Esophagus muscularis mucosa (tissue), 4 donors: Measurements from ENCODE around the gene METAP1. TPM values are rescaled to one million over a fixed set of nuclear protein-coding genes. Genes with fewer than 3 reads are reported as not detected.

ENCODE experiments used
- DNase-seq: peaks from one replicate; pipeline ENCODE4 v3.0.0-alpha.2; 2017; ENCODE audit errors: extremely low spot score
- H3K27ac ChIP-seq, 4 donors: fragments of 200-600 bp; sonication (generic); replicated peaks in 1 of 4; 1 replicate in 3 of 4; 2 replicates in 1 of 4; pipeline ENCODE4 v1.5.1; 2016 to 2019; ENCODE audit warnings: mild to moderate bottlenecking in 1 of 4
- H3K27me3 ChIP-seq, 4 donors: fragments of 200-600 bp; sonication (generic); one replicate each; pipeline versions ENCODE4 v1.5.1 to v1.6.0; 2016 to 2019
- H3K36me3 ChIP-seq, 4 donors: fragments of 200-600 bp; sonication (generic); one replicate each; pipeline ENCODE4 v1.5.1; 2016 to 2019
- H3K4me1 ChIP-seq, 4 donors: fragments of 200-600 bp; sonication (generic); one replicate each; pipeline ENCODE4 v1.5.1; 2016 to 2019
- H3K4me3 ChIP-seq, 4 donors: fragments of 200-600 bp; sonication (generic); 1 replicate in 2 of 4; 2 replicates in 2 of 4; pipeline ENCODE4 v1.5.1; 2016 to 2019; ENCODE audit warnings: mild to moderate bottlenecking in 4 of 4, moderate library complexity in 1 of 4
- H3K9me3 ChIP-seq, 4 donors: fragments of 200-600 bp; sonication (generic); 1 replicate in 3 of 4; 2 replicates in 1 of 4; pipeline ENCODE4 v1.5.1; 2016 to 2019
- CTCF ChIP-seq, 3 experiments: fragments of 200-600 bp in 2 of 3; fragments of 450-650 bp in 1 of 3; sonication (generic) in 2 of 3; IDR thresholded peaks; one replicate each; pipeline ENCODE4 v1.5.1; 2017 to 2019; ENCODE audit warnings: antibody characterized with exemption in 3 of 3, mild to moderate bottlenecking in 2 of 3, moderate library complexity in 1 of 3
- EP300 ChIP-seq: sonication (generic); formaldehyde crosslinking; IDR thresholded peaks from one replicate; pipeline ENCODE4 v1.6.1; 2017; ENCODE audit warnings: antibody characterized with exemption
- POLR2A ChIP-seq: fragments of 450-650 bp; IDR thresholded peaks from one replicate; pipeline ENCODE4 v1.6.1; 2017; ENCODE audit warnings: antibody characterized with exemption, moderate library complexity, mild to moderate bottlenecking, low read depth
- POLR2AphosphoS5 ChIP-seq, 2 donors: sonication (generic); formaldehyde crosslinking; IDR thresholded peaks; one replicate each; pipeline ENCODE4 v1.6.1; 2017; ENCODE audit warnings: antibody characterized with exemption in 2 of 2
- WGBS: methylation state at CpG from one replicate; pipeline ENCODE4 v1.1.5; 2018; 5-methylcytosine and 5-hydroxymethylcytosine counted together
- intact Hi-C: fragments of 100-400 bp; cut with DNase I; formaldehyde crosslinking; loops from one replicate; pipeline ENCODE4 v1.15.1; 2023
- total RNA-seq, 4 donors: library from RNA; depleted of rRNA; stranded (reverse); fragments of >200 nt; gene quantifications; one replicate each; pipeline versions ENCODE4 v1.1.0 to v1.2.1, GENCODE V29; 2016

METAP1 gene
- 10 to 100 TPM; 38.4 to 58.1 (median 50.7) TPM for total RNA-seq

GRCh38 chr4:98995183-98996055 lies at the start of gene METAP1:
Gene METAP1 (plus strand): TSS chr4:98995721. CDS start chr4:98995754, 33 bp downstream.
- peaks cover 7 to 30% (median 28%) of the 10 kb centered on the region in 4 donors for H3K4me1 ChIP-seq
- intact Hi-C loops = loop anchor here (5.0 kb wide), 2 partner anchors 62 to 528 kb away; no protein-coding TSS in a partner anchor
- WGBS = 0% methylated on average over 6 of the region's 94 CpGs

DNA sequence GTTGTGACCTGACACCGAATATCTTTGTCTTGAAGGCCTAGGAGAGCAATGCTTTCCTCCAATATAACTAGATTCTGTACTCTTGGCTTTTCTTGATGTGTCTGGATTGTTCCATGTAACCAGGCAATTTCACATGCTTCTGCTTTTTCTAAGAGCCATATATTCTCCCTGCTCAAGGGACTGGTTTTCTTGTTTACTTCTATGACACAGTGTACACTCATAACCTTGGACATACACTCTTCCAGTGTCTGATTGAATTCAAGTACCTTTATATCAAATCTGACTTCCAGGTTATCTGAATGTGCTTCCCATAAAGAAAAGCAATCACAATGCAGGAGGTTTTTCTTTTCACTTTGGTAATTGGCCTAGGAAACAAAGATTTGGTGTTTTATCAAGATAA lies 49.2 kb upstream of the METAP1 start:
- intact Hi-C loops = no loop called here
- Histone ChIP-seq H3K9me3 (no peaks in the 10 kb centered on the region), H3K36me3 (no peaks in the 10 kb centered on the region), H3K27ac (no peak overlapping the region), H3K27me3 (no peaks in the 10 kb centered on the region), H3K4me3 (no peak overlapping the region), H3K4me1 (no peaks in the 10 kb centered on the region)
- WGBS = 93% methylated on average over 1 of the region's 1 CpG
- DNase-seq = no peak
- TF ChIP-seq CTCF (IDR thresholded peaks at IDR 0.05) = no peak
- TF ChIP-seq POLR2A = no peak
- no peak for TF ChIP-seq EP300
- TF ChIP-seq POLR2AphosphoS5 (IDR thresholded peaks at IDR 0.05) = no peak

More at GRCh38 chr4:98995183-98996055, at the start of gene METAP1:
- H3K27me3 ChIP-seq = no peaks in the 10 kb centered on the region
- TF ChIP-seq CTCF (IDR thresholded peaks at IDR 0.05) = peak; percentile 55 to 76 (median 65)
- no peak for TF ChIP-seq EP300
- peak; percentile 79 to 84 for TF ChIP-seq POLR2AphosphoS5 (IDR thresholded peaks at IDR 0.05)
- no peak for TF ChIP-seq POLR2A
- no peaks in the 10 kb centered on the region for H3K36me3 ChIP-seq
- H3K9me3 ChIP-seq = no peaks in the 10 kb centered on the region
- peak within 1 kb of the TSS; percentile 95 to 100 (median 98) for H3K4me3 ChIP-seq
- peak within 1 kb of the TSS; percentile 84 to 94 (median 91) for H3K27ac ChIP-seq
- peak; percentile 98 for DNase-seq

- DNase-seq = no peak
- H3K27me3 ChIP-seq = no peaks in the 10 kb centered on the region
- no peaks in the 10 kb centered on the region for H3K4me1 ChIP-seq
- TF ChIP-seq POLR2A (no peak), EP300 (no peak), POLR2AphosphoS5 (IDR thresholded peaks at IDR 0.05) (no peak), CTCF (IDR thresholded peaks at IDR 0.05) (no peak)
- no peak overlapping the region for H3K4me3 ChIP-seq
- intact Hi-C loops = no loop called here
- H3K27ac ChIP-seq = no peak overlapping the region
- no peaks in the 10 kb centered on the region for H3K9me3 ChIP-seq
- 100% methylated on average over 1 of the region's 1 CpG for WGBS
- no peaks in the 10 kb centered on the region for H3K36me3 ChIP-seq
Observed at GRCh38 chr4:98950925-98951324, 44.6 kb upstream of the METAP1 start.

DNA sequence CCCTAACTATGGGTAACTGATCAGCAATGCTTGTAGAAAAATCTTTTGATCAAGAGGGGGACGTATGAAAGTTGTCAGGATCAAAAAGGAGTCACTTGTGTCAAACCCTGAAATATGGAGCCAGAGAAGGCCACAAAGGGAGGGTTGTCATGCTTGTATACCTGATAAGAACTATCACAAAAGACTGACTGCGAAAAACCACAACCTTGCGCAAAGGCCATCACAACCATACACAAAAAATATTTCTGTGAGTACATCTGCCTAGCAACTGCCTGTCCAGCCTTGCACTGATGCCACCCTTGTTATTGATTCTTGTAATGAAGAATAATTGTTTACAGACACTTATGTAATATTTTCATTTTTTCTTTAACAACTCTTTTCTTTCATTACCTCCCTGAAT lies 43.8 kb upstream of the METAP1 start:
- Histone ChIP-seq H3K9me3 (no peaks in the 10 kb centered on the region), H3K27me3 (no peaks in the 10 kb centered on the region), H3K36me3 (no peaks in the 10 kb centered on the region), H3K27ac (no peak overlapping the region), H3K4me1 (no peaks in the 10 kb centered on the region), H3K4me3 (no peak overlapping the region)
- no peak for DNase-seq
- intact Hi-C loops = no loop called here
- 87% methylated on average over 3 of the region's 3 CpGs for WGBS
- TF ChIP-seq POLR2AphosphoS5 (IDR thresholded peaks at IDR 0.05) (no peak), EP300 (no peak), CTCF (IDR thresholded peaks at IDR 0.05) (no peak), POLR2A (no peak)
